ENCODE data around the gene GRAP2. TPM values are rescaled to one million over a fixed set of nuclear protein-coding genes. Genes with fewer than 3 reads are reported as not detected.

The GRAP2 gene
- total and polyA plus RNA-seq, 10 of the 15 experiments (the other 5 are each of a cell fraction or from before 2014, with no cell fraction given) = 3.3 to 79.1 (median 59.6) TPM

GRCh38 chr22:39852799-39853198 is 48.1 kb upstream of the GRAP2 start:
- no peak for TF ChIP-seq ZNF687 (IDR thresholded peaks at IDR 0.05)
- TF ChIP-seq CBX5 (IDR thresholded peaks at IDR 0.05; ENCODE audit: low read depth) = no peak
- TF ChIP-seq PAX5 (IDR thresholded peaks at IDR 0.05; ENCODE audit: borderline replicate concordance, low read depth, low read length) = peak; percentile 81; the same call in 1 of the 2 replicates
- TF ChIP-seq ZBTB4 (CRISPR knock-in tag; IDR thresholded peaks at IDR 0.05) = no peak
- no peak for TF ChIP-seq KLF5 (IDR thresholded peaks at IDR 0.05; ENCODE audit: partially characterized antibody)
- in situ Hi-C loops (cut with MboI) (no loop called here), intact Hi-C loops (cut with micrococcal nuclease; ENCODE audit: unreplicated experiment) (no loop called here)
- Histone ChIP-seq H2AFZ (ENCODE audit: control insufficient read depth, low read depth, low read length) (no peak overlapping the region), H4K20me1 (ENCODE audit: control insufficient read depth, insufficient read depth) (no peaks in the 10 kb centered on the region), H3K9ac (ENCODE audit: control insufficient read depth, insufficient read depth, low read length) (no peak overlapping the region), H3K27me3 (replicated peaks in 1 of 2; ENCODE audit: control insufficient read depth in 2 of 2, insufficient read depth in 2 of 2, low read length in 1 of 2) (no peaks in the 10 kb centered on the region), H3K4me2 (ENCODE audit: control insufficient read depth, insufficient read depth) (no peak overlapping the region), H3K36me3 (ENCODE audit: control insufficient read depth in 2 of 2, insufficient read depth in 2 of 2, low read length in 1 of 2) (no peaks in the 10 kb centered on the region), H3K79me2 (ENCODE audit: control insufficient read depth, insufficient read depth, low read length) (no peaks in the 10 kb centered on the region), H3K27ac (ENCODE audit: control insufficient read depth, insufficient read depth) (no peak overlapping the region), H3K4me3 (no peak overlapping the region), H3K4me1 (ENCODE audit: control insufficient read depth, insufficient read depth, low read length) (0 out of 2 replicates have a peak, but pooled peaks cover 3% of the 10 kb centered on the region), H3K9me3 (replicated peaks; ENCODE audit: control insufficient read depth, insufficient read depth, low read length) (no peaks in the 10 kb centered on the region)
- no peak for DNase-seq (ENCODE audit: low read depth, low spot score)
- no TSS peak for BruUV-seq (replicated peaks)
- ATAC-seq = no peak
- CTCF ChIA-PET = interaction anchor here (1.3 kb wide), 1 partner anchor 79 kb away, joined by 4 read pairs; no protein-coding TSS in a partner anchor
- WGBS (ENCODE audit: insufficient coverage, insufficient replicate concordance, low lambda C conversion rate, missing lambda C conversion rate) = 1% methylated on average over 2 of the region's 2 CpGs
- SMC1A ChIA-PET (ENCODE audit: uncharacterized antibody, unreplicated experiment) = no interaction called here
- peak; percentile 35 for FAIRE-seq
- POLR2A ChIA-PET = no interaction called here
- RAD21 ChIA-PET (ENCODE audit: unreplicated experiment) = interaction anchor here (0.6 kb wide), 1 partner anchor 184 kb away, joined by 3 read pairs; no protein-coding TSS in a partner anchor
